HG02852 (cell line): ENCODE data around the gene IFI27L2.
"Not testable (repeated sequence)": the region's sequence is repeated elsewhere in the genome, so short reads cannot be mapped to it uniquely, and the experiment has no call there.

ENCODE experiments used
- ATAC-seq: cut with Tn5 transposase; IDR thresholded peaks from one replicate; pipeline ENCODE4 v1.9.1; 2021; ENCODE audit warnings: mild to moderate bottlenecking, moderate library complexity; ENCODE audit not compliant: unreplicated experiment

The IFI27L2 gene

GRCh38 chr14:94129111-94129757 is at the start of gene IFI27L2:
TSS of gene IFI27L2 (minus strand) at chr14:94129604. CDS start at chr14:94129564, 40 bp downstream.
- ATAC-seq = peak; percentile 92

GRCh38 chr14:94177806-94178205 is 48.4 kb upstream of the IFI27L2 start:
- ATAC-seq = no peak

GRCh38 chr14:94176808-94177207 is 47.4 kb upstream of the IFI27L2 start:
- ATAC-seq = no peak

GRCh38 chr14:94175747-94176146 is 46.3 kb upstream of the IFI27L2 start:
- no peak for ATAC-seq

GRCh38 chr14:94175011-94175745 is 45.8 kb upstream of the IFI27L2 start:
- no peak for ATAC-seq

- no peak for ATAC-seq
These were observed 45.2 kb upstream of the IFI27L2 start for GRCh38 chr14:94174604-94175010.

GRCh38 chr14:94173885-94174603 is 44.6 kb upstream of the IFI27L2 start, which contains the start of gene PPP4R4:
TSS of gene PPP4R4 (plus strand) at chr14:94174322. CDS start at chr14:94174466, 144 bp downstream.
- peak; percentile 73 for ATAC-seq

- no peak for ATAC-seq
These were observed 44.1 kb upstream of the IFI27L2 start for GRCh38 chr14:94173471-94173884.

- no peak for ATAC-seq
These were observed 43.1 kb upstream of the IFI27L2 start for GRCh38 chr14:94172545-94172944.

GRCh38 chr14:94171208-94171607 is 41.8 kb upstream of the IFI27L2 start:
- ATAC-seq = no peak

- no peak for ATAC-seq
These were observed 40.7 kb upstream of the IFI27L2 start for GRCh38 chr14:94170136-94170535.

- ATAC-seq = no peak
These were observed 36.3 kb upstream of the IFI27L2 start for GRCh38 chr14:94165744-94166143.

GRCh38 chr14:94164685-94165431 is 35.5 kb upstream of the IFI27L2 start:
- no peak for ATAC-seq

- no peak for ATAC-seq
These were observed 34.4 kb upstream of the IFI27L2 start for GRCh38 chr14:94163796-94164195.

- ATAC-seq = no peak
These were observed 33.1 kb upstream of the IFI27L2 start for GRCh38 chr14:94162466-94162865.

GRCh38 chr14:94161981-94162380 is 32.6 kb upstream of the IFI27L2 start:
- ATAC-seq = no peak

- ATAC-seq = no peak
These were observed 31.7 kb upstream of the IFI27L2 start for GRCh38 chr14:94161058-94161457.

GRCh38 chr14:94158239-94158883 is 29.0 kb upstream of the IFI27L2 start:
- ATAC-seq = no peak

GRCh38 chr14:94157197-94157596 is 27.8 kb upstream of the IFI27L2 start:
- no peak for ATAC-seq

GRCh38 chr14:94156143-94156542 is 26.7 kb upstream of the IFI27L2 start:
- ATAC-seq = not testable (repeated sequence)
